ENCODE data around the gene KNCN.

The KNCN gene

DNA sequence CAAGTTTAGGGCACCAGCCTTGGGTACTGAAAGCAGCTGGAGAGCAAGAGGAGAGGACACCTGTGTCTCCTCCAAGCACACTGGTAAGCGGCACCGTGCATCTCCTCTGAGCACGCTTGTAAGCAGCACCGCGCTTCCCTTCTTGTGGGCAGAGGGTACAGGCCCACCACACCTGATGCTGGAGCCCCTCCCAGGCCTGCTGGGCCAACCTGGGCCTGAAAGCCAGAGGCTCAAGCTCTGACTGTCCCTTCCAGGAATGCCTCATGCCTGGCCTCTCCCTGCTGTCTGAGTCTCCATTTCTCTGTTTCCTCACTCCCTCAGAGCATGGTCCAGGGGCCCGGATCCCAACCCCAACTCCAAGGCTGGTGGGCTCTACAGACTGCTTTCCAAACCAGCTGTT, 35.9 kb downstream of the KNCN start:
- no peak overlapping the region for H3K23ac ChIP-seq (ENCODE audit: low read length in 2 of 2)
- no peak overlapping the region for H2AFZ ChIP-seq (ENCODE audit: low read depth, low read length)
- H3K18ac ChIP-seq (ENCODE audit: low read depth in 1 of 2, low read length in 2 of 2) = no peak overlapping the region
- no peak overlapping the region for H2BK15ac ChIP-seq (ENCODE audit: low read depth, poor library complexity, severe bottlenecking)
- no peak overlapping the region for H2BK12ac ChIP-seq (ENCODE audit: low read length in 2 of 2)
- H2BK120ac ChIP-seq (ENCODE audit: low read depth, low read length) = no peak overlapping the region
- no peak overlapping the region for H2BK5ac ChIP-seq (ENCODE audit: low read depth, low read length, poor library complexity, severe bottlenecking)
- H3K14ac ChIP-seq (ENCODE audit: low read length in 2 of 2) = no peak overlapping the region
- H3K79me1 ChIP-seq (replicated peaks; ENCODE audit: low read length, poor library complexity, severe bottlenecking) = no peaks in the 10 kb centered on the region
- WGBS = 91% methylated on average over 6 of the region's 6 CpGs
- H3K4me2 ChIP-seq (ENCODE audit: low read length, poor library complexity, severe bottlenecking) = no peak overlapping the region
- no peak overlapping the region for H4K91ac ChIP-seq (ENCODE audit: low read length)
- no peak overlapping the region for H3K27ac ChIP-seq (ENCODE audit: low read length, poor library complexity, severe bottlenecking)
- H3K9me3 ChIP-seq (ENCODE audit: control insufficient read depth, low read length) = no peaks in the 10 kb centered on the region
- H3K4me1 ChIP-seq (ENCODE audit: control insufficient read depth, insufficient read depth, low read depth, low read length) = peaks cover 19% of the 10 kb centered on the region
- H2AK5ac ChIP-seq (ENCODE audit: low read length, severe bottlenecking) = no peak overlapping the region
- no peak overlapping the region for H3K4ac ChIP-seq (ENCODE audit: low read depth in 1 of 2, low read length in 2 of 2)
- H3K9ac ChIP-seq (ENCODE audit: low read length) = no peak overlapping the region
- peaks cover 67 to 69% of the 10 kb centered on the region in 2 experiments for H3K27me3 ChIP-seq (ENCODE audit: control insufficient read depth in 1 of 2, insufficient read depth in 1 of 2, low read length in 2 of 2)
- no peak for DNase-seq
- H3K36me3 ChIP-seq (ENCODE audit: control insufficient read depth in 1 of 2, insufficient read depth in 2 of 2, low read depth in 1 of 2, low read length in 2 of 2) = no peaks in the 10 kb centered on the region
- H3K4me3 ChIP-seq (ENCODE audit: insufficient read depth in 1 of 2, low read depth in 1 of 2, low read length in 2 of 2) = no peak overlapping the region
- H4K8ac ChIP-seq (ENCODE audit: low read length) = no peak overlapping the region

DNA sequence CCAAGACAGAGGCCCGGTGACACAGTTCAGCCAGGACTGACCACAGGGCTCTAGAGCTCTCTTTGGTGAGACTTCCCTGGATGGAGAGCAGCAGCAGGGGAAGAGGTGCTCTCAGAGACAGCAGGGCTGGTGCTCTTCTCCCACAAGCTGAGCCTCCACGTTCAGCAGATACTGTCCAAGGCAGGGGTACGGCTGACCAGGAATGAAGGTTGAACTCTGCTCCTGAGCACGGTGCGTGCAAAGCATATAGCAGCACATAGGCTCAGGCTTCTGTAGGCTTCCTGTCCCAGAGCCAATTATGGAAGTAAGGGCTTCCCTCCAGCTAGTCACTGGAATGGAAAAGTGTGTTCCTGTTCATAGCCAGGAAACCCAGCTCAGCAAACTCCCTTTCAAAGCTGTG, 37.9 kb downstream of the KNCN start:
- WGBS = 64% methylated on average over 5 of the region's 5 CpGs
- Histone ChIP-seq H2BK12ac (ENCODE audit: low read length in 2 of 2) (no peak overlapping the region), H2BK15ac (ENCODE audit: low read depth, poor library complexity, severe bottlenecking) (no peak overlapping the region), H3K36me3 (ENCODE audit: control insufficient read depth in 1 of 2, insufficient read depth in 2 of 2, low read depth in 1 of 2, low read length in 2 of 2) (no peaks in the 10 kb centered on the region), H3K14ac (ENCODE audit: low read length in 2 of 2) (no peak overlapping the region), H3K9ac (ENCODE audit: low read length) (no peak overlapping the region), H3K9me3 (ENCODE audit: control insufficient read depth, low read length) (no peaks in the 10 kb centered on the region), H2BK5ac (ENCODE audit: low read depth, low read length, poor library complexity, severe bottlenecking) (no peak overlapping the region), H4K8ac (ENCODE audit: low read length) (no peak overlapping the region), H3K23ac (ENCODE audit: low read length in 2 of 2) (peak overlapping the region in 1 of 2 experiments; percentile 24), H3K4me2 (ENCODE audit: low read length, poor library complexity, severe bottlenecking) (no peak overlapping the region), H3K4me1 (ENCODE audit: control insufficient read depth, insufficient read depth, low read depth, low read length) (peaks cover 8% of the 10 kb centered on the region), H3K18ac (ENCODE audit: low read depth in 1 of 2, low read length in 2 of 2) (no peak overlapping the region), H3K27me3 (ENCODE audit: control insufficient read depth in 1 of 2, insufficient read depth in 1 of 2, low read length in 2 of 2) (peaks cover 63 to 66% of the 10 kb centered on the region in 2 experiments), H2BK120ac (ENCODE audit: low read depth, low read length) (no peak overlapping the region), H2AK5ac (ENCODE audit: low read length, severe bottlenecking) (no peak overlapping the region), H2AFZ (ENCODE audit: low read depth, low read length) (no peak overlapping the region), H3K79me1 (replicated peaks; ENCODE audit: low read length, poor library complexity, severe bottlenecking) (no peaks in the 10 kb centered on the region), H3K4ac (ENCODE audit: low read depth in 1 of 2, low read length in 2 of 2) (no peak overlapping the region), H3K4me3 (ENCODE audit: insufficient read depth in 1 of 2, low read depth in 1 of 2, low read length in 2 of 2) (no peak overlapping the region), H4K91ac (ENCODE audit: low read length) (no peak overlapping the region), H3K27ac (ENCODE audit: low read length, poor library complexity, severe bottlenecking) (no peak overlapping the region)
- DNase-seq = no peak

GRCh38 chr1:46512792-46513190, 38.7 kb downstream of the KNCN start:
- Histone ChIP-seq H3K27me3 (ENCODE audit: control insufficient read depth in 1 of 2, insufficient read depth in 1 of 2, low read length in 2 of 2) (peaks cover 56 to 62% of the 10 kb centered on the region in 2 experiments), H2AFZ (ENCODE audit: low read depth, low read length) (no peak overlapping the region), H2BK5ac (ENCODE audit: low read depth, low read length, poor library complexity, severe bottlenecking) (no peak overlapping the region), H3K23ac (ENCODE audit: low read length in 2 of 2) (no peak overlapping the region), H3K18ac (ENCODE audit: low read depth in 1 of 2, low read length in 2 of 2) (no peak overlapping the region), H3K79me1 (replicated peaks; ENCODE audit: low read length, poor library complexity, severe bottlenecking) (no peaks in the 10 kb centered on the region), H2BK12ac (ENCODE audit: low read length in 2 of 2) (no peak overlapping the region), H3K4me3 (ENCODE audit: insufficient read depth in 1 of 2, low read depth in 1 of 2, low read length in 2 of 2) (no peak overlapping the region), H3K14ac (ENCODE audit: low read length in 2 of 2) (no peak overlapping the region), H2BK120ac (ENCODE audit: low read depth, low read length) (no peak overlapping the region), H3K9me3 (ENCODE audit: control insufficient read depth, low read length) (no peaks in the 10 kb centered on the region), H2BK15ac (ENCODE audit: low read depth, poor library complexity, severe bottlenecking) (no peak overlapping the region), H3K9ac (ENCODE audit: low read length) (no peak overlapping the region), H3K4me1 (ENCODE audit: control insufficient read depth, insufficient read depth, low read depth, low read length) (peaks cover 8% of the 10 kb centered on the region), H4K8ac (ENCODE audit: low read length) (no peak overlapping the region), H4K91ac (ENCODE audit: low read length) (no peak overlapping the region), H3K27ac (ENCODE audit: low read length, poor library complexity, severe bottlenecking) (no peak overlapping the region), H3K4ac (ENCODE audit: low read depth in 1 of 2, low read length in 2 of 2) (no peak overlapping the region), H3K36me3 (ENCODE audit: control insufficient read depth in 1 of 2, insufficient read depth in 2 of 2, low read depth in 1 of 2, low read length in 2 of 2) (no peaks in the 10 kb centered on the region), H3K4me2 (ENCODE audit: low read length, poor library complexity, severe bottlenecking) (no peak overlapping the region), H2AK5ac (ENCODE audit: low read length, severe bottlenecking) (no peak overlapping the region)
- WGBS = 23% methylated on average over 5 of the region's 6 CpGs
- no peak for DNase-seq

DNA sequence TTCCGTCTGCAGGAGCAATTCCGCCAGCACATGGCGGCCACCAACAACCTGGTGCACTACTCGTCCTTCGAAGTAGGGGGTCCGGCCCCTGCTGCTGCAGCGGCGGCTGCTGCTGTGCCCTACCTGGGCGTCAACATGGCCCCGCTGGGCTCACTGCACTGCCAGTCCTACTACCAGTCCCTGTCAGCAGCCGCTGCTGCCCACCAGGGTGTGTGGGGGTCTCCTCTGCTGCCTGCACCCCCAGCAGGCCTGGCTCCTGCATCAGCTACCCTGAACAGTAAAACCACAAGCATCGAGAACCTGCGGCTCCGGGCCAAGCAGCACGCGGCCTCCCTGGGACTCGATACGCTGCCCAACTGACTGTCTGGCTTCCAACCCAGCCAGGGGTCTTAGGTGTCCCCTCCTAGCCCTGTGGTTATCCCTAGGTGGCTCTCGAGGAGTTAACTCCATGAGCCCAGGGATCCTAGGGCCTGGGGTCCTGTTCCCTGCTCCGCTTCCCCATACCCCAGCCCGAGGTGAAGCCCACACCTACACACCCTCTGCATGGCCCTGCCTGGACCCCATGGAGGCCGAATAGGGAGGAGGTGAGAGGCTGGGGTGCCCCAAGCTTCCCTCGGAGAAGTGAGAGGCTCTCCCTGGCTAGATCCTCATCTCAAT, 39.2 kb downstream of the KNCN start:
- H3K4ac ChIP-seq (ENCODE audit: low read depth in 1 of 2, low read length in 2 of 2) = no peak overlapping the region
- H2AK5ac ChIP-seq (ENCODE audit: low read length, severe bottlenecking) = no peak overlapping the region
- no peak overlapping the region for H3K14ac ChIP-seq (ENCODE audit: low read length in 2 of 2)
- H4K8ac ChIP-seq (ENCODE audit: low read length) = no peak overlapping the region
- no peak for DNase-seq
- WGBS = 80% methylated on average over 21 of the region's 23 CpGs
- no peak overlapping the region for H3K4me3 ChIP-seq (ENCODE audit: insufficient read depth in 1 of 2, low read depth in 1 of 2, low read length in 2 of 2)
- peaks cover 51 to 57% of the 10 kb centered on the region in 2 experiments for H3K27me3 ChIP-seq (ENCODE audit: control insufficient read depth in 1 of 2, insufficient read depth in 1 of 2, low read length in 2 of 2)
- H2AFZ ChIP-seq (ENCODE audit: low read depth, low read length) = no peak overlapping the region
- no peak overlapping the region for H3K23ac ChIP-seq (ENCODE audit: low read length in 2 of 2)
- no peak overlapping the region for H3K27ac ChIP-seq (ENCODE audit: low read length, poor library complexity, severe bottlenecking)
- no peak overlapping the region for H2BK5ac ChIP-seq (ENCODE audit: low read depth, low read length, poor library complexity, severe bottlenecking)
- no peak overlapping the region for H3K9ac ChIP-seq (ENCODE audit: low read length)
- H3K9me3 ChIP-seq (ENCODE audit: control insufficient read depth, low read length) = no peaks in the 10 kb centered on the region
- no peak overlapping the region for H3K4me2 ChIP-seq (ENCODE audit: low read length, poor library complexity, severe bottlenecking)
- no peaks in the 10 kb centered on the region for H3K79me1 ChIP-seq (replicated peaks; ENCODE audit: low read length, poor library complexity, severe bottlenecking)
- H3K36me3 ChIP-seq (ENCODE audit: control insufficient read depth in 1 of 2, insufficient read depth in 2 of 2, low read depth in 1 of 2, low read length in 2 of 2) = no peaks in the 10 kb centered on the region
- H2BK12ac ChIP-seq (ENCODE audit: low read length in 2 of 2) = no peak overlapping the region
- H3K4me1 ChIP-seq (ENCODE audit: control insufficient read depth, insufficient read depth, low read depth, low read length) = peaks cover 8% of the 10 kb centered on the region
- no peak overlapping the region for H2BK120ac ChIP-seq (ENCODE audit: low read depth, low read length)
- H2BK15ac ChIP-seq (ENCODE audit: low read depth, poor library complexity, severe bottlenecking) = no peak overlapping the region
- no peak overlapping the region for H4K91ac ChIP-seq (ENCODE audit: low read length)
- no peak overlapping the region for H3K18ac ChIP-seq (ENCODE audit: low read depth in 1 of 2, low read length in 2 of 2)
